ENCODE results near the gene LYRM7. TPM values are rescaled to one million over a fixed set of nuclear protein-coding genes. Genes with fewer than 3 reads are reported as not detected.

Gene LYRM7
- total RNA-seq, 2 experiments from 2014 or later, result 14.4 to 25.5 TPM

GRCh38 chr5:131148835-131149234, 21.9 kb upstream of the LYRM7 start:
- Histone ChIP-seq H3K27ac (ENCODE audit: low read depth, low read length, poor library complexity, severe bottlenecking) (no peak overlapping the region), H3K79me2 (ENCODE audit: insufficient read depth, low read depth, low read length) (no peaks in the 10 kb centered on the region), H4K20me1 (ENCODE audit: insufficient read depth, low read length) (no peaks in the 10 kb centered on the region), H3K4me2 (ENCODE audit: low read length) (no peak overlapping the region), H3K4me1 (ENCODE audit: insufficient read depth, low read length, poor library complexity, severe bottlenecking) (no peaks in the 10 kb centered on the region), H3K9me3 (ENCODE audit: low read length) (no peaks in the 10 kb centered on the region), H3K4me3 (ENCODE audit: low read depth, low read length, poor library complexity, severe bottlenecking) (no peak overlapping the region), H3K9me2 (ENCODE audit: insufficient read depth, low read length) (no peaks in the 10 kb centered on the region), H2AFZ (ENCODE audit: low read length) (no peak overlapping the region), H3K36me3 (ENCODE audit: insufficient read depth, low read length) (no peaks in the 10 kb centered on the region)
- CTCF ChIA-PET (ENCODE audit: unreplicated experiment), result no interaction called here
- intact Hi-C loops (cut with micrococcal nuclease; ENCODE audit: unreplicated experiment), result no loop called here
- TF ChIP-seq CTCF (conservative IDR thresholded peaks at IDR 0.05; ENCODE audit: low read length), result no peak
- TF ChIP-seq EZH2phosphoT487 (IDR thresholded peaks at IDR 0.05; ENCODE audit: borderline replicate concordance, low read depth, low read length), result no peak
- BruUV-seq (replicated peaks), result no TSS peak
- POLR2A ChIA-PET, result interaction anchor here (0.7 to 1.2 kb wide), 5 partner anchors 9 to 876 kb away, joined by 3 to 10 read pairs (median 3); no protein-coding TSS in a partner anchor
- no peak for DNase-seq (ENCODE audit: low spot score)

- DNase-seq (ENCODE audit: low spot score), result no peak
Measured at GRCh38 chr5:131150408-131150807, 20.3 kb upstream of the LYRM7 start.

More at GRCh38 chr5:131150408-131150807, 20.3 kb upstream of the LYRM7 start:
- CTCF ChIA-PET (ENCODE audit: unreplicated experiment), result no interaction called here
- no peak overlapping the region for H2AFZ ChIP-seq (ENCODE audit: low read length)
- no peak for TF ChIP-seq EZH2phosphoT487 (IDR thresholded peaks at IDR 0.05; ENCODE audit: borderline replicate concordance, low read depth, low read length)
- TF ChIP-seq CTCF (conservative IDR thresholded peaks at IDR 0.05; ENCODE audit: low read length), result no peak
- POLR2A ChIA-PET, result interaction anchor here (0.5 to 0.7 kb wide), 2 partner anchors 97 to 175 kb away, joined by 3 read pairs; no protein-coding TSS in a partner anchor
- H3K36me3 ChIP-seq (ENCODE audit: insufficient read depth, low read length), result peaks cover 3% of the 10 kb centered on the region; the same call in 1 of the 2 replicates
- intact Hi-C loops (cut with micrococcal nuclease; ENCODE audit: unreplicated experiment), result no loop called here
- H3K9me3 ChIP-seq (ENCODE audit: low read length), result no peaks in the 10 kb centered on the region
- H3K9me2 ChIP-seq (ENCODE audit: insufficient read depth, low read length), result no peaks in the 10 kb centered on the region
- H3K4me2 ChIP-seq (ENCODE audit: low read length), result no peak overlapping the region
- H4K20me1 ChIP-seq (ENCODE audit: insufficient read depth, low read length), result no peaks in the 10 kb centered on the region
- no peaks in the 10 kb centered on the region for H3K4me1 ChIP-seq (ENCODE audit: insufficient read depth, low read length, poor library complexity, severe bottlenecking)
- no TSS peak for BruUV-seq (replicated peaks)
- no peaks in the 10 kb centered on the region for H3K79me2 ChIP-seq (ENCODE audit: insufficient read depth, low read depth, low read length)
- no peak overlapping the region for H3K27ac ChIP-seq (ENCODE audit: low read depth, low read length, poor library complexity, severe bottlenecking)
- H3K4me3 ChIP-seq (ENCODE audit: low read depth, low read length, poor library complexity, severe bottlenecking), result no peak overlapping the region
